ACHN (cell line): Measurements from ENCODE around the gene CUL9.

Source experiments
- DNase-seq: peaks from one replicate; pipeline ENCODE4 v3.0.0-alpha.2; 2015
- in situ Hi-C: cut with HindIII; loops from 2 replicates; pipeline ENCODE4 v1.10.0; 2017; ENCODE audit warnings: low sequenced_read_pairs, low pct_ligation_motif_present, low pct_unique_long_range_greater_than_20kb

CUL9 gene

GRCh38 chr6:43262780-43263313 lies 80.9 kb downstream of the CUL9 start:
- no peak for DNase-seq
- in situ Hi-C loops, result no loop called here

GRCh38 chr6:43263314-43264178 lies 81.5 kb downstream of the CUL9 start:
- peak; percentile 62 for DNase-seq
- in situ Hi-C loops, result no loop called here

DNA sequence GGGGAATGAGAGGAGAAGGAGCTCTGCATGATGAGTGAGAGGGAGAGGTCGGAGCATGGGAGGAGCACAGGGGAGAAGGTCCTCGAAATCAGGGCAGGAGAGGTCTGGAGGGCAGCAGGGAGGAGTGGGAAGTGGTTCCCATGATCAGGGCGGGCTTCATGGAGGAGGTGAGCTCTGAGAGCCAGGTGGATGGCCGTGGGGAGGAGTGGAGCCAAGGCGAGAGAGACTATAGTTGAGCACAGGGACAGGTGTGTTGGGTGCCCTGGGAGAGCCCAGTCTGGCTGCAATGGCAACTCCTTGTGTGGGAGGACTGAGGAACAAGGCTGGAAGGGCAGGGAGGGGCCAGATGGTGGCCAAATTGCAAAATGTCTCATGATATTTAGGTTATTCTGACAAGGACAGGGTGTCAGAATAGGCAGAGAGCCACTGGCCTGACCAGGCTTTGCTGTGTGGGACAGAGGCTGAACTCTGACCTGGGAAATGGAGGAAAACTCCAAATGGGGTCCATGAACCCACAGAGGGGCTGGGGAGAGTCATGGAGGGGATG lies 82.7 kb downstream of the CUL9 start:
- in situ Hi-C loops, result no loop called here
- no peak for DNase-seq

GRCh38 chr6:43265564-43265963 lies 83.6 kb downstream of the CUL9 start:
- no peak for DNase-seq
- in situ Hi-C loops, result no loop called here

DNA sequence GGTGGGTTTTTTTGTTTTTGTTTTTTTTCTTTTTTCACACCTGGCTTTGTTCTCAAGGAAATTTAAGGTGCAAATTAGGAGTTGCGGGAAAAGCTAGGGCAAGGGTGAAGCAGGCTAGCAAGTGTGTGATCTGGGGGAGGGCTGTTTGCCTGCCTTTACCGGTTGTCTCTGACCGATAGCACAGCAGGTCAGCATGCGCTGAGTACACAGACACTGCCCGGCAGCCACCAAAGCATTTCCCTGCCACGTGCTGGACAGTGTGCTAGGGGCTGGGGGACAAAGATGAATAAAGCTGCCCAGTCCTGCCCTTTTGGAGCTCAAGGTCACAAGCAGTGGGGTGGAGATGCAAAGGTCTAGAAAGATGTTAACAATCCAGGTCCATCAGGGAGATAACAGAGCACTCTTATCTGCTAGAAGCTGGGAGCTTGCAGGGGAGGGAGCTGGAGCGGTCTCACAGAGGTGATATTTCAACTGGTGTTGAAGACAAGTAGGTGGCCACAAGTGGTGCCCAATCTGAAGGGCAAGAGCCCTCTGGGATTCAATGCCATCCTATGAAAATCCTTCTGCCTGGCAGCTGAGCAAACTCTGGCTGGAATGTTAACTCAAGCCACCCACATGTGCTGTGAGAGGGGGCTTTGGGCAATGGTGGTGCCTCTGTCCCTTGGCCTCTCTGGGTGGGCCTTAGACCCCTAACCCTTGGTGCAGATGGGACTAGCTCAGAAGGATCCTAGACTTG lies 85.8 kb downstream of the CUL9 start:
- in situ Hi-C loops, result no loop called here
- DNase-seq, result no peak

- no peak for DNase-seq
- in situ Hi-C loops, result no loop called here
Measured at GRCh38 chr6:43268355-43268700, 86.3 kb downstream of the CUL9 start.

DNA sequence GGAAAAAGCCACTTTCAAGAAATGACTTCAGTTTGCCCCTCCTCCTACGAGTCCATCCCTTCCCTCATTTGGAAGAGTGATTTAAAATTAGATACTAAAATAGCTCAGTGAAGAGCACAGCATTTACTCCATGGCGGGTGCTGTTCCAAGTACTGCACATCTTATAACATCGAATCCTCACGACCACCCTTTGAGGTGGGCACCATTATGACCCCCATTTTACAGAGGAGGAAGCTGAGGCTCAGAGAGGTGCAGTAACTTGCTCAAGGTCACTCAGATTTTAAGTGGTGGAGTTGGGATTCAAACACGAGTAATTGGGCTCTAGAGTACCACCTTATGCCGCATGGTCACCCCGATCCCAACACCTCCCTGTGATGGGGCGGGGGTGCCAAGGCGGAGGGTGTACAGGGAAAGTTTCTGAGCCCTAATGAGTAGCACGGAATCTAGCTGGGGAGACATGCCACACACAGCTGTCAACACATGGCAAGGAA lies 86.8 kb downstream of the CUL9 start:
- no peak for DNase-seq
- in situ Hi-C loops, result no loop called here

DNA sequence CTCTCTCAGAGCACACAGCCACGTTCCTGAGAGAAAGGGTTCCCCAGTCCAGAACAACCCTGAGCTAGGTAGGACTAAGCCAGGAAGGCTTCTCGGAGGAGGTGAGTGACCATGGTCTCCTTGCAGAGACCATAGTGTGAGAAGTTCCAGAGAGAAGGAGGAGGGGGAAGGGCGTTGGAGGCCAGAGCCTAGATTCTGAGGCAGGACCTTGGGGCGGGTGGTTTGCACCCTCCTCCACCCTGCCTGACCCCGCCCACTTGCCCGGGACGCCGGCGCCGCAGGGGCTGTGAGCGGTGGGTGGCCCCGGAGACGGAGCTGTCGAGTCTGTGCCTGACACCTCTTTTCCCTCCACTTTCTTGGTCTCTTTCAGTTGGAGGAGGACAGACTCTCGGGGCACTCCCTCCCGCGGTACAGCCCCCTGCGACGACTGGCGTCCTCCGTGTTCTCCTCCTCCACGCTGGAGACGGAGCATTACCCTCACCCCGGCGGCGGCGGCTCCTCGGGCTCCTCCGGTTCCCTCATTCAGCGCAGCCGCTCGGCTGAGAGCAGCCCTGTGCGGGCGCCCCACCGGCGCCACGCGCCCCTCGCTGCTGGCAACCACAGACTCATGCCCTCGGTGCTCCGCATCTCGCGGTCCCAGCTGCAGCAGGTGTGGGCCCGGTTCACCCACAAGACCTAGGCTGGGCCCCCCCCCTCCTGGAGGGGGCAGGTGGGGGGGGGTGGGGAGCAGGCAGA lies 87.4 kb downstream of the CUL9 start:
- in situ Hi-C loops, result no loop called here

DNA sequence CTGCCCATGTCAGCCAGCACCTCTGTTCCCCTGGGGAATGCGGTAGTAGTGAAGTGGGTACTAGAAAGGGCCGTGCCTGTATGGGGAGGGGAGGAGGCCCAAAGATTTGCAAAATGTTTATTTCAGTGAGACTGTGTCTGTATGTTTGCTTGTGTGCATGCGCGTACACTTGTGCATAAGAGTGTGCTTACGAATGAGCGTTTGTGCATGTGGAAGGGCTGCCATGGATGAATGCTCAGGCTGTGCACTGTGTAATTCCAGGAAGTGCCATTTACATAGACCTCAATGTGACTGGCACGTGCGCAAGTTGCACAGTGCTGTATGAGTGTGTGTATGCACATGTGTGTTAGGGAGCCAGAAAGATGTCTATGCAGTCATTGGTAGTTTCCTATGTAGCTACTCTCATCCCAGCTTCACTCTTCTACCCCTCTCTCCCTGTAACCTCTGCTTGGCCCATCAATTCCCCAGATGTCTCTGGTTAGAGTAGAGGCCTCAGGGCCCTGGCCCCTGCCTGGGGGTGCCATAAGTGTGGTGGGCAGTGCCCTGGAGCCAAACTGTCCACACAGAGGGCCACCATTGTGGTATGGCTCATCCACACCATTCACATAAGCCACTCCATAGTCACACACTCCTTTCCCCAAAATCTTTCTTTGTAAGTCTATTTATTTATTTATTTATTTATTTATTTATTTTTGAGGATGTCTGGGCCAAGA lies 89.3 kb downstream of the CUL9 start:
- no peak for DNase-seq
- in situ Hi-C loops, result no loop called here

More for the DNA sequence above, 87.4 kb downstream of the CUL9 start:
- no peak for DNase-seq

DNA sequence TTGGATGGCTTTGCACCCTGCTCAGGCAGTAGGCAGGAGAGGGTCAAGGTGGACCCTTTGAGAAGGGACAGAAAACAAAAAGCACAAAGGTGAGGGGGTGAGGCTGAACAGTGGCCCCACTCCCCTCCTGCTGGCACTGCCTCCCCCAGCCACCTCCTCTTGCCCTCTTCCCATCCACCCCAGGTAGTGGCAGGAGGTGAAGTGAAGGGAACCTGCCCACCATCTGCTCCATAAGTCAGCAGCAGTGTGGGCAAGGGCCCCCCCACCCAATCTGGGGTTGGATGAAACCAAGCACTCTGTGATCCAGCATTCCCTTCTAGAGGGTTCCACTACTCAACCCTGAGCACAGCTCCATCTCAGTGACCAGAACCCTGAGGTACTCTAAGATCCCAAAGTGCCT lies 89.9 kb downstream of the CUL9 start:
- in situ Hi-C loops, result no loop called here

GRCh38 chr6:43273707-43274106 lies 91.7 kb downstream of the CUL9 start:
- DNase-seq, result no peak
- in situ Hi-C loops, result no loop called here

More for the DNA sequence above, 89.9 kb downstream of the CUL9 start:
- no peak for DNase-seq
